Measurements from ENCODE around the gene CBX2.

GRCh38 chr17:79815836-79816461 is 38.0 kb downstream of the CBX2 start:
- TF ChIP-seq POLR2AphosphoS5 (IDR thresholded peaks at IDR 0.05; ENCODE audit: borderline replicate concordance, low read depth, low read length) (no peak), EZH2 (IDR thresholded peaks at IDR 0.05) (no peak)
